Spleen (tissue), 7 donors: ENCODE data around the gene DPH2.

Experiments
- POLR2A ChIP-seq, 3 donors: fragments of 450-650 bp; IDR thresholded peaks; one replicate each; pipeline ENCODE4 v1.5.1; 2017; ENCODE audit warnings: antibody characterized with exemption in 3 of 3, mild to moderate bottlenecking in 1 of 3
- POLR2AphosphoS5 ChIP-seq, 3 donors: sonication (generic); formaldehyde crosslinking; IDR thresholded peaks; one replicate each; pipeline ENCODE4 v1.5.1; 2017; ENCODE audit warnings: antibody characterized with exemption in 3 of 3
- TF ChIP-seq, protein P1 (sequence below), 11 experiments: fragments of 200-600 bp in 7 of 11; fragments of 450-650 bp in 4 of 11; sonication (generic) in 4 of 11; IDR thresholded peaks in 8 of 11; conservative IDR thresholded peaks in 3 of 11; 1 replicate in 7 of 11; 2 replicates in 4 of 11; pipeline versions ENCODE4 v1.4.0 to v1.8.0; 2016 to 2021; ENCODE audit warnings: antibody characterized with exemption in 11 of 11, inconsistent platforms in 4 of 11, mild to moderate bottlenecking in 1 of 11
- donor health status: DM: no; HTN: no; CAD: no; lungs with moderate emphysema.
- donor health status: DM: no; HTN: no; CAD: no.
- donor health status: DM: no; HTN: no; CAD: no.

GRCh38 chr1:43938383-43938782 is 31.4 kb upstream of the DPH2 start:
- TF ChIP-seq POLR2A (IDR thresholded peaks at IDR 0.05) (no peak), POLR2AphosphoS5 (IDR thresholded peaks at IDR 0.05) (no peak)
- TF ChIP-seq, protein P1, sequence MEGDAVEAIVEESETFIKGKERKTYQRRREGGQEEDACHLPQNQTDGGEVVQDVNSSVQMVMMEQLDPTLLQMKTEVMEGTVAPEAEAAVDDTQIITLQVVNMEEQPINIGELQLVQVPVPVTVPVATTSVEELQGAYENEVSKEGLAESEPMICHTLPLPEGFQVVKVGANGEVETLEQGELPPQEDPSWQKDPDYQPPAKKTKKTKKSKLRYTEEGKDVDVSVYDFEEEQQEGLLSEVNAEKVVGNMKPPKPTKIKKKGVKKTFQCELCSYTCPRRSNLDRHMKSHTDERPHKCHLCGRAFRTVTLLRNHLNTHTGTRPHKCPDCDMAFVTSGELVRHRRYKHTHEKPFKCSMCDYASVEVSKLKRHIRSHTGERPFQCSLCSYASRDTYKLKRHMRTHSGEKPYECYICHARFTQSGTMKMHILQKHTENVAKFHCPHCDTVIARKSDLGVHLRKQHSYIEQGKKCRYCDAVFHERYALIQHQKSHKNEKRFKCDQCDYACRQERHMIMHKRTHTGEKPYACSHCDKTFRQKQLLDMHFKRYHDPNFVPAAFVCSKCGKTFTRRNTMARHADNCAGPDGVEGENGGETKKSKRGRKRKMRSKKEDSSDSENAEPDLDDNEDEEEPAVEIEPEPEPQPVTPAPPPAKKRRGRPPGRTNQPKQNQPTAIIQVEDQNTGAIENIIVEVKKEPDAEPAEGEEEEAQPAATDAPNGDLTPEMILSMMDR (IDR thresholded peaks at IDR 0.05 in 8 of 11, conservative IDR thresholded peaks at IDR 0.05 in 3 of 11): no peak
